ENCODE measurements around the gene TRIB2.

DNA sequence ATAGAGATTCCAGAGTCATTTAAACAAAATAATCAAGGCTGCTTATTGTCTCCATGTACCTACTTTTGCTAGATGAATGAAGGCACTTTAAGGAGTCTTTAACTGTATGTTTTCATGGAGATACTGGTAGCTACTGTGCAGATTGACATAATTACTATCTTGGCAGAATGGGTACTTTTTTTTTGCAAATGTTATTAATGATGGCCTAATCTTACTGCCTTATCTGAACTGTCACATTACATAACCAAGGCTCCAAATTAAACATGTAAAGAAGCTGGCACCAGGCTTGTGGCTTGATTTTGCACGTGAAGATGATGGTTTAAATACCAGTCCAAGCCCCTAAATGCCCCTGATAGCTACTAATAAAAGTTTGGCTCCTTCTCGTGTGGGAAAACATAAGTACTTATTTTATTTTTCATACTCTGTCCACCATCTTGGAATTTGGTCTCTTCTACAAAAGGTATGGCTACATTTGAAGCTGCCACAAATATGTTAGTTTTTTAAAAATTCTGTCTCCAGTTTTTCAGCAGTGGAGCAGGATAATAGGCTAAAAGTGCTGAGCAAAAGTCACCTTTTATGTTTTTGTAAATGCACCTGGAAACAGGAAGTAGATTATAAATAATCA lies 4.1 kb downstream of the TRIB2 start:
- TF ChIP-seq, protein P1, sequence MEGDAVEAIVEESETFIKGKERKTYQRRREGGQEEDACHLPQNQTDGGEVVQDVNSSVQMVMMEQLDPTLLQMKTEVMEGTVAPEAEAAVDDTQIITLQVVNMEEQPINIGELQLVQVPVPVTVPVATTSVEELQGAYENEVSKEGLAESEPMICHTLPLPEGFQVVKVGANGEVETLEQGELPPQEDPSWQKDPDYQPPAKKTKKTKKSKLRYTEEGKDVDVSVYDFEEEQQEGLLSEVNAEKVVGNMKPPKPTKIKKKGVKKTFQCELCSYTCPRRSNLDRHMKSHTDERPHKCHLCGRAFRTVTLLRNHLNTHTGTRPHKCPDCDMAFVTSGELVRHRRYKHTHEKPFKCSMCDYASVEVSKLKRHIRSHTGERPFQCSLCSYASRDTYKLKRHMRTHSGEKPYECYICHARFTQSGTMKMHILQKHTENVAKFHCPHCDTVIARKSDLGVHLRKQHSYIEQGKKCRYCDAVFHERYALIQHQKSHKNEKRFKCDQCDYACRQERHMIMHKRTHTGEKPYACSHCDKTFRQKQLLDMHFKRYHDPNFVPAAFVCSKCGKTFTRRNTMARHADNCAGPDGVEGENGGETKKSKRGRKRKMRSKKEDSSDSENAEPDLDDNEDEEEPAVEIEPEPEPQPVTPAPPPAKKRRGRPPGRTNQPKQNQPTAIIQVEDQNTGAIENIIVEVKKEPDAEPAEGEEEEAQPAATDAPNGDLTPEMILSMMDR (IDR thresholded peaks at IDR 0.05): no peak
- TF ChIP-seq EZH2phosphoT487 (IDR thresholded peaks at IDR 0.05) (no peak), EZH2 (IDR thresholded peaks at IDR 0.05) (no peak)
